Activated naive CD8-positive, alpha-beta T cell treated with anti-CD3 and anti-CD28 coated beads, Interleukin-2, amount 10 ng/mL, durations not matched to agents 7 days and 5 days (primary cell): Measurements from ENCODE around the gene SCN2B. TPM values are rescaled to one million over a fixed set of nuclear protein-coding genes. Genes with fewer than 3 reads are reported as not detected.

ENCODE experiments used
- ATAC-seq: fragments of 150-1000 bp; cut with Tn5 transposase; one replicate; pipeline ENCODE4 v1.10.0; 2021; ENCODE audit warnings: low read depth, moderate library complexity
- POLR2A ChIA-PET: fragments of 350-600 bp; sonication (Branson Sonifier 250); formaldehyde crosslinking; loops from one replicate; lab custom pipeline; 2021; ENCODE audit warnings: antibody characterized with exemption; lab: Charles Lee
- DNase-seq: peaks from one replicate; pipeline ENCODE4 v3.0.0; 2021
- H3K27ac Mint-ChIP-seq: one replicate; pipeline ENCODE4 v1.8.0; 2022; ENCODE audit warnings: mild to moderate bottlenecking, mixed read lengths
- H3K27me3 Mint-ChIP-seq: one replicate; pipeline ENCODE4 v1.8.0; 2022; ENCODE audit warnings: mild to moderate bottlenecking, moderate library complexity, mixed read lengths
- H3K36me3 Mint-ChIP-seq: one replicate; pipeline ENCODE4 v1.8.0; 2021; ENCODE audit warnings: mild to moderate bottlenecking, mixed read lengths
- H3K4me1 Mint-ChIP-seq: one replicate; pipeline ENCODE4 v1.8.0; 2021; ENCODE audit warnings: mixed read lengths
- H3K4me3 Mint-ChIP-seq: one replicate; pipeline ENCODE4 v1.8.0; 2022; ENCODE audit warnings: mild to moderate bottlenecking, moderate library complexity, mixed read lengths
- H3K9me3 Mint-ChIP-seq: one replicate; pipeline ENCODE4 v1.8.0; 2021; ENCODE audit warnings: mixed read lengths
- total RNA-seq, 2 experiments: library from RNA; stranded (reverse); gene quantifications; one replicate each; pipeline ENCODE4 v1.2.3, GENCODE V29; 2021

SCN2B gene
- total RNA-seq, 2 experiments from 2014 or later = not detected

- Mint-ChIP-seq H3K27me3 (no peaks in the 10 kb centered on the region), H3K36me3 (peaks cover 41% of the 10 kb centered on the region), H3K27ac (peak overlapping the region; percentile 95), H3K4me1 (peaks cover 78% of the 10 kb centered on the region), H3K4me3 (peak overlapping the region; percentile 82), H3K9me3 (no peaks in the 10 kb centered on the region)
- POLR2A ChIA-PET = interaction anchor here (0.9 to 12.2 kb wide), 7 partner anchors 8 to 37 kb away, joined by 4 to 118 read pairs (median 10); partner anchors contain the start of genes JAML and MPZL3
- no peak for DNase-seq
- no peak for ATAC-seq
These were observed 37.9 kb upstream of the SCN2B start for GRCh38 chr11:118214210-118214914.

GRCh38 chr11:118213781-118214180 is 37.3 kb upstream of the SCN2B start:
- DNase-seq (no peak), ATAC-seq (no peak)
- H3K36me3 Mint-ChIP-seq = peaks cover 46% of the 10 kb centered on the region
- H3K27ac Mint-ChIP-seq = peak overlapping the region; percentile 95
- H3K9me3 Mint-ChIP-seq = no peaks in the 10 kb centered on the region
- no peaks in the 10 kb centered on the region for H3K27me3 Mint-ChIP-seq
- peaks cover 76% of the 10 kb centered on the region for H3K4me1 Mint-ChIP-seq
- peak overlapping the region; percentile 82 for H3K4me3 Mint-ChIP-seq
- POLR2A ChIA-PET = interaction anchor here (1.3 to 12.2 kb wide), 7 partner anchors 8 to 38 kb away, joined by 4 to 118 read pairs (median 11); partner anchors contain the start of genes JAML and MPZL3

GRCh38 chr11:118213201-118213600 is 36.8 kb upstream of the SCN2B start:
- H3K4me3 Mint-ChIP-seq = peak overlapping the region; percentile 82
- peaks cover 45% of the 10 kb centered on the region for H3K36me3 Mint-ChIP-seq
- POLR2A ChIA-PET = interaction anchor here (0.7 to 12.2 kb wide), 6 partner anchors 9 to 38 kb away, joined by 3 to 118 read pairs (median 14); partner anchors contain the start of genes JAML and MPZL3
- peak overlapping the region; percentile 95 for H3K27ac Mint-ChIP-seq
- DNase-seq (no peak), ATAC-seq (no peak)
- H3K27me3 Mint-ChIP-seq = no peaks in the 10 kb centered on the region
- H3K4me1 Mint-ChIP-seq = peaks cover 73% of the 10 kb centered on the region
- H3K9me3 Mint-ChIP-seq = no peaks in the 10 kb centered on the region

- Mint-ChIP-seq H3K36me3 (peaks cover 49% of the 10 kb centered on the region), H3K4me1 (peaks cover 73% of the 10 kb centered on the region), H3K27me3 (no peaks in the 10 kb centered on the region), H3K27ac (peak overlapping the region; percentile 95), H3K4me3 (peak overlapping the region; percentile 82), H3K9me3 (no peaks in the 10 kb centered on the region)
- no peak for ATAC-seq
- POLR2A ChIA-PET = interaction anchor here (0.7 to 12.2 kb wide), 5 partner anchors 9 to 39 kb away, joined by 3 to 118 read pairs (median 17); partner anchors contain the start of genes JAML and MPZL3
- no peak for DNase-seq
These were observed 36.3 kb upstream of the SCN2B start for GRCh38 chr11:118212781-118213191.

GRCh38 chr11:118212131-118212725 is 35.8 kb upstream of the SCN2B start:
- Mint-ChIP-seq H3K4me1 (peaks cover 70% of the 10 kb centered on the region), H3K9me3 (no peaks in the 10 kb centered on the region), H3K36me3 (peaks cover 51% of the 10 kb centered on the region), H3K27ac (peak overlapping the region; percentile 95), H3K4me3 (no peak overlapping the region), H3K27me3 (no peaks in the 10 kb centered on the region)
- no peak for ATAC-seq
- POLR2A ChIA-PET = interaction anchor here (0.7 to 12.2 kb wide), 5 partner anchors 9 to 40 kb away, joined by 3 to 118 read pairs (median 5); partner anchors contain the start of gene MPZL3
- DNase-seq = no peak

- no peak for ATAC-seq
- H3K36me3 Mint-ChIP-seq = peaks cover 61% of the 10 kb centered on the region
- DNase-seq = no peak
- H3K4me1 Mint-ChIP-seq = peaks cover 71% of the 10 kb centered on the region
- POLR2A ChIA-PET = interaction anchor here (1.7 to 12.2 kb wide), 3 partner anchors 8 to 41 kb away, joined by 5 to 118 read pairs (median 17); partner anchors contain the start of gene MPZL3
- H3K9me3 Mint-ChIP-seq = peaks cover 1% of the 10 kb centered on the region
- H3K27me3 Mint-ChIP-seq = no peaks in the 10 kb centered on the region
- peak overlapping the region; percentile 49 for H3K27ac Mint-ChIP-seq
- no peak overlapping the region for H3K4me3 Mint-ChIP-seq
These were observed 34.6 kb upstream of the SCN2B start for GRCh38 chr11:118211006-118211405.

- no peak for DNase-seq
- Mint-ChIP-seq H3K4me1 (peaks cover 72% of the 10 kb centered on the region), H3K4me3 (no peak overlapping the region), H3K27me3 (no peaks in the 10 kb centered on the region), H3K27ac (no peak overlapping the region), H3K9me3 (peaks cover 1% of the 10 kb centered on the region), H3K36me3 (peaks cover 68% of the 10 kb centered on the region)
- no peak for ATAC-seq
- POLR2A ChIA-PET = interaction anchor here (3.7 kb wide), 1 partner anchor 12 kb away, joined by 17 read pairs; no protein-coding TSS in a partner anchor
These were observed 33.9 kb upstream of the SCN2B start for GRCh38 chr11:118210323-118210722.

GRCh38 chr11:118209033-118209432 is 32.6 kb upstream of the SCN2B start:
- no peaks in the 10 kb centered on the region for H3K27me3 Mint-ChIP-seq
- H3K4me1 Mint-ChIP-seq = peaks cover 64% of the 10 kb centered on the region
- peak overlapping the region; percentile 28 for H3K27ac Mint-ChIP-seq
- H3K36me3 Mint-ChIP-seq = peaks cover 73% of the 10 kb centered on the region
- no peak overlapping the region for H3K4me3 Mint-ChIP-seq
- DNase-seq = no peak
- peaks cover 1% of the 10 kb centered on the region for H3K9me3 Mint-ChIP-seq
- no peak for ATAC-seq
- POLR2A ChIA-PET = interaction anchor here (1.2 to 1.8 kb wide), 2 partner anchors 16 to 18 kb away, joined by 4 read pairs; no protein-coding TSS in a partner anchor

- ATAC-seq = no peak
- POLR2A ChIA-PET = interaction anchor here (0.8 to 2.6 kb wide), 5 partner anchors 8 to 45 kb away, joined by 3 to 7 read pairs (median 4); partner anchors contain the start of gene MPZL3
- H3K4me3 Mint-ChIP-seq = peak overlapping the region; percentile 73
- H3K27me3 Mint-ChIP-seq = no peaks in the 10 kb centered on the region
- H3K9me3 Mint-ChIP-seq = peaks cover 1% of the 10 kb centered on the region
- no peak for DNase-seq
- peaks cover 59% of the 10 kb centered on the region for H3K36me3 Mint-ChIP-seq
- peak overlapping the region; percentile 91 for H3K27ac Mint-ChIP-seq
- H3K4me1 Mint-ChIP-seq = peaks cover 46% of the 10 kb centered on the region
These were observed 30.6 kb upstream of the SCN2B start for GRCh38 chr11:118207079-118207478.

- peaks cover 41% of the 10 kb centered on the region for H3K4me1 Mint-ChIP-seq
These were observed 30.1 kb upstream of the SCN2B start for GRCh38 chr11:118206391-118207031.

GRCh38 chr11:118205606-118206378 is 29.4 kb upstream of the SCN2B start:
- ATAC-seq = no peak
- Mint-ChIP-seq H3K4me3 (peak overlapping the region; percentile 73), H3K27ac (peak overlapping the region; percentile 91), H3K36me3 (peaks cover 47% of the 10 kb centered on the region), H3K27me3 (no peaks in the 10 kb centered on the region), H3K4me1 (peaks cover 41% of the 10 kb centered on the region), H3K9me3 (peaks cover 1% of the 10 kb centered on the region)
- POLR2A ChIA-PET = interaction anchor here (1.0 to 2.6 kb wide), 4 partner anchors 9 to 99 kb away, joined by 3 to 7 read pairs (median 4); partner anchors contain the start of genes CD3E and MPZL3
- DNase-seq = no peak

More at GRCh38 chr11:118206391-118207031, 30.1 kb upstream of the SCN2B start:
- peaks cover 53% of the 10 kb centered on the region for H3K36me3 Mint-ChIP-seq
- H3K4me3 Mint-ChIP-seq = peak overlapping the region; percentile 73
- ATAC-seq = no peak
- DNase-seq = no peak
- H3K27me3 Mint-ChIP-seq = no peaks in the 10 kb centered on the region
- H3K27ac Mint-ChIP-seq = peak overlapping the region; percentile 91
- peaks cover 1% of the 10 kb centered on the region for H3K9me3 Mint-ChIP-seq
- POLR2A ChIA-PET = interaction anchor here (0.8 to 2.6 kb wide), 5 partner anchors 8 to 98 kb away, joined by 3 to 7 read pairs (median 4); partner anchors contain the start of genes CD3E and MPZL3
